HepG2 (cell line): ENCODE results near the gene STK40. TPM values are rescaled to one million over a fixed set of nuclear protein-coding genes. Genes with fewer than 3 reads are reported as not detected.

Source experiments
- ATAC-seq: fragments of 200-7000 bp; cut with Tn5 transposase; 3 replicates; pipeline ENCODE4 v1.9.1; 2020; ENCODE audit warnings: mild to moderate bottlenecking, moderate library complexity
- BruUV-seq: library from RNA; stranded (reverse); fragments of 400-500 nt; replicated peaks from 2 replicates; lab custom pipeline; 2021; lab: Mats Ljungman, UMichigan
- CTCF ChIA-PET: fragments of 300-600 bp; formaldehyde crosslinking; extraction: SDS; loops from one replicate; lab custom pipeline; 2021; ENCODE audit warnings: low total read pairs, inconsistent platforms, low intra/inter-chr PET ratio; lab: Yijun Ruan, JAX
- POLR2A ChIA-PET: fragments of 350-600 bp; sonication (Branson Sonifier 250); formaldehyde crosslinking; loops from one replicate; lab custom pipeline; 2020; ENCODE audit warnings: antibody characterized with exemption, inconsistent platforms; lab: Yijun Ruan, JAX
- DNase-seq: peaks from one replicate; pipeline ENCODE4 v3.0.0-alpha.2; 2015; ENCODE audit warnings: low spot score
- FAIRE-seq: peaks from 3 replicates; lab custom pipeline; 2011; peaks lifted over from hg19 to GRCh38; lab: Jason Lieb, UNC
- H2AFZ ChIP-seq: one replicate; pipeline ENCODE4 v1.6.1; 2011; ENCODE audit warnings: low read length, inconsistent platforms
- H3K27ac ChIP-seq: fragments of 300-600 bp; 3 replicates; pipeline ENCODE4 v1.8.0; 2011; ENCODE audit warnings: mixed run types, mild to moderate bottlenecking, mixed read lengths, low read length, inconsistent platforms; ENCODE audit not compliant: insufficient read depth; ENCODE audit errors: extremely low read length
- H3K27me3 ChIP-seq, 2 experiments: fragments of 200-600 bp in 1 of 2; 2 replicates in 1 of 2; 3 replicates in 1 of 2; pipeline versions ENCODE4 v1.6.0 to v1.8.0; 2011; ENCODE audit warnings: low read length in 2 of 2, mild to moderate bottlenecking in 2 of 2, moderate library complexity in 2 of 2, inconsistent platforms in 1 of 2; ENCODE audit not compliant: insufficient read depth in 2 of 2, control insufficient read depth in 1 of 2
- H3K36me3 ChIP-seq, 2 experiments: fragments of 200-600 bp in 1 of 2; replicated peaks in 1 of 2; 2 replicates in 1 of 2; 3 replicates in 1 of 2; pipeline versions ENCODE4 v1.5.1 to v1.8.0; 2011; ENCODE audit warnings: low read length in 2 of 2, inconsistent platforms in 1 of 2; ENCODE audit not compliant: insufficient read depth in 2 of 2, control insufficient read depth in 1 of 2
- H3K4me1 ChIP-seq: 2 replicates; pipeline ENCODE4 v1.5.1; 2012; ENCODE audit warnings: low read length, inconsistent platforms; ENCODE audit not compliant: insufficient read depth
- H3K4me2 ChIP-seq: 2 replicates; pipeline ENCODE4 v1.6.0; 2011; ENCODE audit warnings: low read depth, low read length, inconsistent platforms
- H3K4me3 ChIP-seq, 3 experiments: fragments of 200-600 bp in 1 of 3; sonication (generic), shearing (Covaris generic) in 1 of 3; replicated peaks in 1 of 3; 2 replicates each; pipeline ENCODE4 v1.5.1; 2011 to 2016; ENCODE audit warnings: low read length in 3 of 3, inconsistent platforms in 2 of 3, low read depth in 2 of 3, mild to moderate bottlenecking in 2 of 3, control low read depth in 1 of 3, mixed read lengths in 1 of 3; ENCODE audit not compliant: insufficient read depth in 1 of 3
- H3K79me2 ChIP-seq: one replicate; pipeline ENCODE4 v1.6.1; 2011; ENCODE audit warnings: low read length, inconsistent platforms; ENCODE audit not compliant: insufficient read depth
- H3K9ac ChIP-seq: 2 replicates; pipeline ENCODE4 v1.6.0; 2011; ENCODE audit warnings: mild to moderate bottlenecking, low read depth, low read length, inconsistent platforms; ENCODE audit not compliant: insufficient read depth
- H3K9me3 ChIP-seq: 2 replicates; pipeline ENCODE4 v1.5.1; 2012; ENCODE audit warnings: mild to moderate bottlenecking, low read length
- H4K20me1 ChIP-seq: 2 replicates; pipeline ENCODE4 v1.6.0; 2011; ENCODE audit warnings: inconsistent platforms, mild to moderate bottlenecking, low read length, moderate library complexity; ENCODE audit not compliant: insufficient read depth
- KLF12 ChIP-seq: sonication (generic); formaldehyde crosslinking; IDR thresholded peaks from 2 replicates; pipeline ENCODE4 v1.4.0; 2020; ENCODE audit warnings: missing genetic modification reagents, borderline replicate concordance
- NCOR1 ChIP-seq: fragments of 200-600 bp; sonication (generic); IDR thresholded peaks from 2 replicates; pipeline ENCODE4 v1.7.0; 2017; ENCODE audit warnings: antibody characterized with exemption, low read length, borderline replicate concordance
- PPARG ChIP-seq: conservative IDR thresholded peaks from 2 replicates; pipeline ENCODE4 v1.6.1; 2016; ENCODE audit warnings: missing biosample characterization, missing genetic modification reagents
- REL ChIP-seq: sonication (generic); formaldehyde crosslinking; conservative IDR thresholded peaks from 2 replicates; pipeline ENCODE4 v1.8.0; 2022; ENCODE audit warnings: mild to moderate bottlenecking, missing genetic modification reagents, moderate library complexity
- SUZ12 ChIP-seq: fragments of 150-350 bp; IDR thresholded peaks from 2 replicates; pipeline ENCODE4 v1.6.1; 2014; ENCODE audit warnings: low read depth, low read length
- ZNF101 ChIP-seq: sonication (generic); formaldehyde crosslinking; IDR thresholded peaks from 2 replicates; pipeline ENCODE4 v1.4.0; 2020; ENCODE audit warnings: mild to moderate bottlenecking, low read depth, missing genetic modification reagents, borderline replicate concordance
- ZNF44 ChIP-seq: sonication (generic); formaldehyde crosslinking; IDR thresholded peaks from 2 replicates; pipeline ENCODE4 v1.5.1; 2020; ENCODE audit warnings: mild to moderate bottlenecking, missing genetic modification reagents
- ZNF7 ChIP-seq: IDR thresholded peaks from 2 replicates; pipeline ENCODE4 v1.6.1; 2016; ENCODE audit warnings: missing biosample characterization, missing genetic modification reagents
- ZNF800 ChIP-seq: sonication (generic); formaldehyde crosslinking; IDR thresholded peaks from 2 replicates; pipeline ENCODE4 v1.4.0; 2020; ENCODE audit warnings: missing genetic modification reagents
- WGBS: methylation state at CpG from one replicate; pipeline ENCODE4 v1.1.6; 2017; ENCODE audit warnings: low lambda C conversion rate; 5-methylcytosine and 5-hydroxymethylcytosine counted together
- in situ Hi-C: cut with HindIII; loops from 2 replicates; pipeline ENCODE4 v1.10.0; 2017; ENCODE audit warnings: low pct_unique_long_range_greater_than_20kb; ENCODE audit not compliant: extremely low pct_ligation_motif_present
- intact Hi-C: fragments of 100-400 bp; cut with micrococcal nuclease; formaldehyde crosslinking; loops from one replicate; pipeline ENCODE4 v1.10.0; 2022; ENCODE audit not compliant: unreplicated experiment
- polyA plus RNA-seq, 8 experiments: library from polyadenylated mRNA; depleted of rRNA in 3 of 8; stranded (reverse) in 7 of 8; unstranded in 1 of 8; fragments of >200 nt; fragmentation: Illumina TruSeq in 4 of 8; extraction: Trizol in 4 of 8; gene quantifications; 2 replicates each; pipeline versions ENCODE4 v1.2.1 to v1.2.3, GENCODE V29; 2011 to 2016; ENCODE audit warnings: low read depth in 4 of 8, missing spikeins in 1 of 8, mixed read lengths in 1 of 8; ENCODE audit not compliant: insufficient read depth in 1 of 8
- total RNA-seq, 5 experiments: library from RNA; depleted of rRNA; stranded (reverse); fragments of >200 nt; fragmentation: Illumina TruSeq; extraction: Trizol; gene quantifications; 2 replicates each; pipeline ENCODE4 v1.2.3, GENCODE V29; 2016; ENCODE audit warnings: low read depth in 1 of 5
- TF ChIP-seq, protein P1 (sequence below): sonication (generic); formaldehyde crosslinking; IDR thresholded peaks from 2 replicates; pipeline ENCODE4 v1.5.0; 2020; ENCODE audit warnings: missing genetic modification reagents, mild to moderate bottlenecking, borderline replicate concordance

STK40 gene
- total and polyA plus RNA-seq, 2 of the 13 experiments (the other 11 are each of a cell fraction or from before 2014, with no cell fraction given) = 33.8 to 35.1 TPM

DNA sequence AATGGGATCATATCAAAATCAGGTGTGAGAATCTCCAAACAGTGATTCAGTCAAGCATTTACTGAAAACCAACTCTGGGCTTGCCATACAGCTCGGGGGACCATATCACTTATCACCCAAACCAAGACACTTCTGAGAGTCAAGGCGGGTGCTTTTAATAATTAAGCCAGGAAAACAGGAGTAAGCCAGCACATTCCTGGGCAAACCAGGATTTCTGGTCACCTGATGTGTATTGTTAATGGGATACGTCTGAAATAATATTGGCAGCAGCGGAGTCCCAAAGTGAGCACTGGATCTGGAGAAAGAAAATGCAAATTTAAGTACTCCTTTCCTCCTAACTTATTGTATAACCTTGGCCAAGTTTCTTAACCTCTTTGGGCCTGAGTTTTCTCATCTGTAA, 46.9 kb upstream of the STK40 start:
- 0 out of 5 replicates have a peak, but pooled peaks cover 0 to 1% of the 10 kb centered on the region in 2 experiments for H3K36me3 ChIP-seq
- H4K20me1 ChIP-seq = no peaks in the 10 kb centered on the region
- no peaks in the 10 kb centered on the region for H3K9me3 ChIP-seq
- H2AFZ ChIP-seq = no peak overlapping the region
- no peak for TF ChIP-seq SUZ12
- TF ChIP-seq, protein P1, sequence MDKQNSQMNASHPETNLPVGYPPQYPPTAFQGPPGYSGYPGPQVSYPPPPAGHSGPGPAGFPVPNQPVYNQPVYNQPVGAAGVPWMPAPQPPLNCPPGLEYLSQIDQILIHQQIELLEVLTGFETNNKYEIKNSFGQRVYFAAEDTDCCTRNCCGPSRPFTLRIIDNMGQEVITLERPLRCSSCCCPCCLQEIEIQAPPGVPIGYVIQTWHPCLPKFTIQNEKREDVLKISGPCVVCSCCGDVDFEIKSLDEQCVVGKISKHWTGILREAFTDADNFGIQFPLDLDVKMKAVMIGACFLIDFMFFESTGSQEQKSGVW (CRISPR knock-in tag) = no peak
- TF ChIP-seq KLF12 (CRISPR knock-in tag) = no peak
- TF ChIP-seq ZNF44 (CRISPR knock-in tag) = no peak
- TF ChIP-seq ZNF101 (CRISPR knock-in tag) = no peak
- TF ChIP-seq ZNF7 = no peak
- no peak for TF ChIP-seq PPARG (CRISPR knock-in tag)
- TF ChIP-seq, all 625 proteins: peak for 0
- Histone ChIP-seq H3K9ac (no peak overlapping the region), H3K27ac (no peak overlapping the region), H3K4me3 (no peak overlapping the region), H3K4me2 (no peak overlapping the region), H3K4me1 (no peaks in the 10 kb centered on the region), H3K27me3 (no peaks in the 10 kb centered on the region), H3K79me2 (no peaks in the 10 kb centered on the region)
- FAIRE-seq (no peak), ATAC-seq (no peak), DNase-seq (no peak)
- 83% methylated on average over 4 of the region's 4 CpGs for WGBS
- POLR2A ChIA-PET = no interaction called here
- CTCF ChIA-PET = no interaction called here
- intact Hi-C loops = no loop called here
- in situ Hi-C loops = no loop called here
- no TSS peak for BruUV-seq

GRCh38 chr1:36425791-36426190, 40.1 kb upstream of the STK40 start:
- no peak overlapping the region for H2AFZ ChIP-seq
- WGBS = 74% methylated on average over 4 of the region's 4 CpGs
- H3K9me3 ChIP-seq = no peaks in the 10 kb centered on the region
- no peaks in the 10 kb centered on the region for H3K36me3 ChIP-seq
- POLR2A ChIA-PET = no interaction called here
- intact Hi-C loops = loop anchor here (10.0 kb wide), 1 partner anchor 281 kb away; the partner anchor contains the start of gene TRAPPC3
- BruUV-seq = no TSS peak
- H3K4me1 ChIP-seq = peaks cover 7% of the 10 kb centered on the region
- H3K4me3 ChIP-seq = no peak overlapping the region
- in situ Hi-C loops = no loop called here
- no peak overlapping the region for H3K9ac ChIP-seq
- H4K20me1 ChIP-seq = no peaks in the 10 kb centered on the region
- H3K27ac ChIP-seq = no peak overlapping the region
- no peaks in the 10 kb centered on the region for H3K79me2 ChIP-seq
- CTCF ChIA-PET = no interaction called here
- DNase-seq (no peak), ATAC-seq (no peak), FAIRE-seq (no peak)
- TF ChIP-seq ZNF800 (no peak), REL (CRISPR knock-in tag) (no peak), NCOR1 (no peak)
- H3K27me3 ChIP-seq = no peaks in the 10 kb centered on the region
- no peak overlapping the region for H3K4me2 ChIP-seq
